NT2/D1 (cell line): Measurements from ENCODE around the gene BARHL2.

Experiments
- SUZ12 ChIP-seq: IDR thresholded peaks from 2 replicates; pipeline ENCODE4 v1.6.1; 2011; ENCODE audit not compliant: insufficient read length, insufficient read depth; ENCODE audit errors: extremely low read depth
- YY1 ChIP-seq: IDR thresholded peaks from 2 replicates; pipeline ENCODE4 v1.6.1; 2011; ENCODE audit not compliant: insufficient read length, insufficient read depth
- ZNF274 ChIP-seq: IDR thresholded peaks from 2 replicates; pipeline ENCODE4 v1.6.1; 2011; ENCODE audit warnings: mild to moderate bottlenecking, low read depth, low read length

- TF ChIP-seq YY1, result no peak
- no peak for TF ChIP-seq SUZ12
- no peak for TF ChIP-seq ZNF274
Measured at GRCh38 chr1:90732136-90732535, 15.0 kb upstream of the BARHL2 start.
